ENCODE data around the gene RTN4RL1.

Gene RTN4RL1

DNA sequence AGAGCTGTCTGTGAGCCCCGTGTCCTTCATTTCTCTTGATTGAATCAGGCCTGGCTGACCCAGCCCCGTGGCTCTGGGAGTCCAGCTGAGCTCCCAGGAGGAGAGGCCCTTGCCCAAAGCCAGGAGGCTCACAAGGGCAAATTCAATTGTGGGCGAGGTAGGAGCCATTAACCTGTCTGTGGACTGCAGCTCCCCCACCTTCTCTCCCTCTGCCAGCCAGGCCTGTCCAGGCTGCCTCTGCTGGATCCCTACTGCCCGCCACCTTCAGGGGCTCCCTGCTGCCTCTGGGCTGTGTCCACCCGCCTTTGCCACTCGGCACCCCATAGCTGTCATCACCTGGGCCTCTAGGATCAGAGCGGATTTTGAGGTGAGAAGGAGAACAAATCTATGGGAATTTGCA, 61.9 kb downstream of the RTN4RL1 start:
- no peaks in the 10 kb centered on the region for H3K9me2 ChIP-seq (replicated peaks; ENCODE audit: insufficient read depth, low read length)
- H2AFZ ChIP-seq (ENCODE audit: low read depth, low read length, severe bottlenecking): no peak overlapping the region
- H3K27ac ChIP-seq (ENCODE audit: low read depth, low read length): no peak overlapping the region
- no peaks in the 10 kb centered on the region for H3K79me2 ChIP-seq (ENCODE audit: insufficient read depth, low read length)
- no peak overlapping the region for H3K4me3 ChIP-seq (ENCODE audit: insufficient read depth, low read length, poor library complexity, severe bottlenecking)
- no peaks in the 10 kb centered on the region for H3K9me3 ChIP-seq (ENCODE audit: insufficient read depth, low read length)
- H3K36me3 ChIP-seq (ENCODE audit: low read length): no peaks in the 10 kb centered on the region
- no peaks in the 10 kb centered on the region for H3F3A ChIP-seq (ENCODE audit: insufficient read depth)
- no peak for TF ChIP-seq EZH2phosphoT487 (conservative IDR thresholded peaks at IDR 0.05; ENCODE audit: low read length)
- TF ChIP-seq, protein P1, sequence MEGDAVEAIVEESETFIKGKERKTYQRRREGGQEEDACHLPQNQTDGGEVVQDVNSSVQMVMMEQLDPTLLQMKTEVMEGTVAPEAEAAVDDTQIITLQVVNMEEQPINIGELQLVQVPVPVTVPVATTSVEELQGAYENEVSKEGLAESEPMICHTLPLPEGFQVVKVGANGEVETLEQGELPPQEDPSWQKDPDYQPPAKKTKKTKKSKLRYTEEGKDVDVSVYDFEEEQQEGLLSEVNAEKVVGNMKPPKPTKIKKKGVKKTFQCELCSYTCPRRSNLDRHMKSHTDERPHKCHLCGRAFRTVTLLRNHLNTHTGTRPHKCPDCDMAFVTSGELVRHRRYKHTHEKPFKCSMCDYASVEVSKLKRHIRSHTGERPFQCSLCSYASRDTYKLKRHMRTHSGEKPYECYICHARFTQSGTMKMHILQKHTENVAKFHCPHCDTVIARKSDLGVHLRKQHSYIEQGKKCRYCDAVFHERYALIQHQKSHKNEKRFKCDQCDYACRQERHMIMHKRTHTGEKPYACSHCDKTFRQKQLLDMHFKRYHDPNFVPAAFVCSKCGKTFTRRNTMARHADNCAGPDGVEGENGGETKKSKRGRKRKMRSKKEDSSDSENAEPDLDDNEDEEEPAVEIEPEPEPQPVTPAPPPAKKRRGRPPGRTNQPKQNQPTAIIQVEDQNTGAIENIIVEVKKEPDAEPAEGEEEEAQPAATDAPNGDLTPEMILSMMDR (IDR thresholded peaks at IDR 0.05; ENCODE audit: insufficient read depth, low read length, poor library complexity, severe bottlenecking): no peak
- H3K9ac ChIP-seq (ENCODE audit: low read length): no peak overlapping the region
- no peak overlapping the region for H3K4me2 ChIP-seq (ENCODE audit: low read depth, low read length, poor library complexity, severe bottlenecking)
- no peaks in the 10 kb centered on the region for H4K20me1 ChIP-seq (ENCODE audit: low read depth, low read length)
- H3K27me3 ChIP-seq (ENCODE audit: low read length): no peaks in the 10 kb centered on the region

DNA sequence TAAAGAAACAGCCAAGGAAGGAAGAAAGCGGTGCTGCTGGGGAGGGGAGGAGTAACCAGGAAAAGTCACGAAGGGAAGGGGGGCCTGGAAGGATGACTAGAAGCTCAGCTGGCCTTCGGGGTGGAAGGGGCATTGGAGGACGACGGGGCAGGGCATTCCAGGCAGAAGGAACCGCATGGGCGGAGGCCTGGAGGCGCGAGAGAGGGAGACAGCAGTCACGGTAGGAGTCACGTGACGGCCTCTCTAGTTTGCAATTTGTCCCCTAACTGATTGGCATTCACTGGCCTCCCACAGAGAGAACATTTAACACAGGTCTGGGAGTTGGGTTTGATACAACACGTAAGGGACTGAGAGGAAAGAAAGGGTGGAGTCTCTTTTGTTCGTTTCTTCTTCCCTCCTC, 63.9 kb downstream of the RTN4RL1 start:
- no peak for TF ChIP-seq EZH2phosphoT487 (conservative IDR thresholded peaks at IDR 0.05; ENCODE audit: low read length)
- TF ChIP-seq, protein P1 (IDR thresholded peaks at IDR 0.05; ENCODE audit: insufficient read depth, low read length, poor library complexity, severe bottlenecking): no peak
- Histone ChIP-seq H3K36me3 (ENCODE audit: low read length) (no peaks in the 10 kb centered on the region), H3K9ac (ENCODE audit: low read length) (no peak overlapping the region), H2AFZ (ENCODE audit: low read depth, low read length, severe bottlenecking) (no peak overlapping the region), H3K27ac (ENCODE audit: low read depth, low read length) (no peak overlapping the region), H3K9me3 (ENCODE audit: insufficient read depth, low read length) (no peaks in the 10 kb centered on the region), H3K79me2 (ENCODE audit: insufficient read depth, low read length) (no peaks in the 10 kb centered on the region), H3K9me2 (replicated peaks; ENCODE audit: insufficient read depth, low read length) (no peaks in the 10 kb centered on the region), H3K4me2 (ENCODE audit: low read depth, low read length, poor library complexity, severe bottlenecking) (no peak overlapping the region), H3F3A (ENCODE audit: insufficient read depth) (no peaks in the 10 kb centered on the region), H4K20me1 (ENCODE audit: low read depth, low read length) (no peaks in the 10 kb centered on the region), H3K27me3 (ENCODE audit: low read length) (no peaks in the 10 kb centered on the region), H3K4me3 (ENCODE audit: insufficient read depth, low read length, poor library complexity, severe bottlenecking) (no peak overlapping the region)

DNA sequence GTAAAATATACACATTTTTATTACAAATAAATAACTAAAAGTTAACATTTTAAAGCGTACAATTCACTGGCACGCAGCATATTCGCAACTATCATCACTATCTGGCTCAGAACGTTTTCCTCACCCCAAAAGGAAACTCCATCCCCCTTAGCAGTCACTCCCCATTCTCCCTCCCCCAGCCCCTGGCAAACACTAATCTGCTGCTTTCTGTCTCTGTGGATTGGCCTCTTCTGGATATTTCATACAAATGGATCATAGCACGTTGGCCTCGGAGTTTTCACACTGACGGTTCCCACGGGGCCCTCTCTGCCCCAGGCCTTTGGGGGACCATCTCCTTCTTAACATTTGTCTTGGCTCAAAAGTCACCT, 64.6 kb downstream of the RTN4RL1 start:
- no peak overlapping the region for H3K9ac ChIP-seq (ENCODE audit: low read length)
- H3K9me2 ChIP-seq (replicated peaks; ENCODE audit: insufficient read depth, low read length): no peaks in the 10 kb centered on the region
- no peak overlapping the region for H2AFZ ChIP-seq (ENCODE audit: low read depth, low read length, severe bottlenecking)
- H3K36me3 ChIP-seq (ENCODE audit: low read length): no peaks in the 10 kb centered on the region
- H4K20me1 ChIP-seq (ENCODE audit: low read depth, low read length): no peaks in the 10 kb centered on the region
- H3K27ac ChIP-seq (ENCODE audit: low read depth, low read length): no peak overlapping the region
- H3K9me3 ChIP-seq (ENCODE audit: insufficient read depth, low read length): no peaks in the 10 kb centered on the region
- TF ChIP-seq, protein P1 (IDR thresholded peaks at IDR 0.05; ENCODE audit: insufficient read depth, low read length, poor library complexity, severe bottlenecking): no peak
- no peak for TF ChIP-seq EZH2phosphoT487 (conservative IDR thresholded peaks at IDR 0.05; ENCODE audit: low read length)
- H3K79me2 ChIP-seq (ENCODE audit: insufficient read depth, low read length): no peaks in the 10 kb centered on the region
- no peaks in the 10 kb centered on the region for H3K27me3 ChIP-seq (ENCODE audit: low read length)
- H3F3A ChIP-seq (ENCODE audit: insufficient read depth): no peaks in the 10 kb centered on the region
- no peak overlapping the region for H3K4me2 ChIP-seq (ENCODE audit: low read depth, low read length, poor library complexity, severe bottlenecking)
- no peak overlapping the region for H3K4me3 ChIP-seq (ENCODE audit: insufficient read depth, low read length, poor library complexity, severe bottlenecking)

Measured in SU-DHL-6 (cell line).